SIG-M5 (cell line): ENCODE data around the gene RNFT1.
"Not testable (repeated sequence)": the region's sequence is repeated elsewhere in the genome, so short reads cannot be mapped to it uniquely, and the experiment has no call there.

Experiments used
- DNase-seq: peaks from one replicate; lab custom pipeline; 2025; lab: John Stamatoyannopoulos, UW

RNFT1 gene

GRCh38 chr17:59964482-59965328, at the start of gene RNFT1:
RNFT1 (minus strand) TSS chr17:59964740; CDS start chr17:59964663, 77 bp downstream.
- DNase-seq = peak; percentile 73

- DNase-seq = not testable (repeated sequence)
Observed at GRCh38 chr17:60009326-60009725, 44.8 kb upstream of the RNFT1 start.

GRCh38 chr17:60008377-60008776, 43.8 kb upstream of the RNFT1 start:
- not testable (repeated sequence) for DNase-seq

- DNase-seq = no peak
Observed at GRCh38 chr17:60006160-60006559, 41.6 kb upstream of the RNFT1 start.

- DNase-seq = not testable (repeated sequence)
Observed at GRCh38 chr17:60004561-60004960, 40.0 kb upstream of the RNFT1 start.

- DNase-seq = not testable (repeated sequence)
Observed at GRCh38 chr17:60002405-60002804, 37.9 kb upstream of the RNFT1 start.

GRCh38 chr17:59996608-59997007, 32.1 kb upstream of the RNFT1 start:
- DNase-seq = not testable (repeated sequence)

- not testable (repeated sequence) for DNase-seq
Observed at GRCh38 chr17:59975166-59975565, 10.6 kb upstream of the RNFT1 start.

GRCh38 chr17:59973483-59973882, 8.9 kb upstream of the RNFT1 start:
- not testable (repeated sequence) for DNase-seq

GRCh38 chr17:59972778-59973177, 8.2 kb upstream of the RNFT1 start:
- DNase-seq = no peak

GRCh38 chr17:59971771-59972170, 7.2 kb upstream of the RNFT1 start:
- not testable (repeated sequence) for DNase-seq

- DNase-seq = peak; percentile 73
Observed at GRCh38 chr17:59963738-59964481, 630 bp downstream of the RNFT1 start.

- DNase-seq = no peak
Observed at GRCh38 chr17:59962739-59963318, 1.7 kb downstream of the RNFT1 start.

- not testable (repeated sequence) for DNase-seq
Observed at GRCh38 chr17:59959574-59959973, 5.0 kb downstream of the RNFT1 start.

- no peak for DNase-seq
Observed at GRCh38 chr17:59954856-59955255, 9.7 kb downstream of the RNFT1 start.

- DNase-seq = no peak
Observed at GRCh38 chr17:59950049-59950448, 14.5 kb downstream of the RNFT1 start.

- DNase-seq = not testable (repeated sequence)
Observed at GRCh38 chr17:59947310-59947709, 17.2 kb downstream of the RNFT1 start.

- not testable (repeated sequence) for DNase-seq
Observed at GRCh38 chr17:59946433-59946832, 18.1 kb downstream of the RNFT1 start.

- DNase-seq = no peak
Observed at GRCh38 chr17:59941131-59941530, 23.4 kb downstream of the RNFT1 start.

- not testable (repeated sequence) for DNase-seq
Observed at GRCh38 chr17:59940697-59941096, 23.8 kb downstream of the RNFT1 start.

GRCh38 chr17:59933317-59933716, 31.2 kb downstream of the RNFT1 start:
- not testable (repeated sequence) for DNase-seq

- not testable (repeated sequence) for DNase-seq
Observed at GRCh38 chr17:59930768-59931167, 33.8 kb downstream of the RNFT1 start.
